HG02610 (cell line): ENCODE measurements around the gene GPR152.

ENCODE experiments used
- ATAC-seq: cut with Tn5 transposase; IDR thresholded peaks from one replicate; pipeline ENCODE4 v1.9.1; 2021; ENCODE audit warnings: mild to moderate bottlenecking, moderate library complexity; ENCODE audit not compliant: unreplicated experiment

The GPR152 gene, protein sequence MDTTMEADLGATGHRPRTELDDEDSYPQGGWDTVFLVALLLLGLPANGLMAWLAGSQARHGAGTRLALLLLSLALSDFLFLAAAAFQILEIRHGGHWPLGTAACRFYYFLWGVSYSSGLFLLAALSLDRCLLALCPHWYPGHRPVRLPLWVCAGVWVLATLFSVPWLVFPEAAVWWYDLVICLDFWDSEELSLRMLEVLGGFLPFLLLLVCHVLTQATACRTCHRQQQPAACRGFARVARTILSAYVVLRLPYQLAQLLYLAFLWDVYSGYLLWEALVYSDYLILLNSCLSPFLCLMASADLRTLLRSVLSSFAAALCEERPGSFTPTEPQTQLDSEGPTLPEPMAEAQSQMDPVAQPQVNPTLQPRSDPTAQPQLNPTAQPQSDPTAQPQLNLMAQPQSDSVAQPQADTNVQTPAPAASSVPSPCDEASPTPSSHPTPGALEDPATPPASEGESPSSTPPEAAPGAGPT

DNA sequence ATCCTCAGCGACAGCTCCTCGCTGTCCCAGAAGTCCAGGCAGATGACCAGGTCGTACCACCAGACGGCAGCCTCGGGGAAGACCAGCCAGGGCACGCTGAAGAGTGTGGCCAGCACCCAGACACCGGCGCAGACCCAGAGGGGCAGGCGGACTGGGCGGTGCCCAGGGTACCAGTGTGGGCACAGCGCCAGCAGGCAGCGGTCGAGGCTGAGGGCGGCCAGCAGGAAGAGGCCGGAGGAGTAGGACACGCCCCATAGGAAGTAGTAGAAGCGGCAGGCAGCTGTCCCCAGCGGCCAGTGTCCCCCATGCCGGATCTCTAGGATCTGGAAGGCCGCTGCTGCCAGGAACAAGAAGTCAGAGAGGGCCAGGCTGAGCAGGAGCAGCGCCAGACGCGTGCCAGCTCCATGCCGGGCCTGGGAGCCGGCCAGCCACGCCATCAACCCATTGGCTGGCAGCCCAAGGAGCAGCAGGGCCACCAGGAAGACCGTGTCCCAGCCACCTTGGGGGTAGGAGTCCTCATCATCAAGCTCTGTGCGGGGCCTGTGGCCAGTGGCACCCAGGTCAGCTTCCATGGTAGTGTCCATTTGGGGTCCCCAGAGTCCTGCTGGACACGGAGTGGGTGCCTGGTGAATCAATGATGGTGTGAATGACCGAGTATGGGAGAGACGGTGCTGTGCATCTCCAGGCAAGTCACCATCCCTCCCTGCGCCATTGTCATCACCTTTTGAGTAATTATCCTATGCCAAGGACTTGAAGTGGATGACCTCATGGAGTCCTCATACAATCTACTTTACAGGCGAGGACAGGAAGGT lies at the start of gene GPR152:
Gene GPR152, minus strand, starts transcription at position 589 of the 812 bp plus-strand sequence. Its CDS starts 5 bp downstream, at position 584.
- ATAC-seq, result no peak

DNA sequence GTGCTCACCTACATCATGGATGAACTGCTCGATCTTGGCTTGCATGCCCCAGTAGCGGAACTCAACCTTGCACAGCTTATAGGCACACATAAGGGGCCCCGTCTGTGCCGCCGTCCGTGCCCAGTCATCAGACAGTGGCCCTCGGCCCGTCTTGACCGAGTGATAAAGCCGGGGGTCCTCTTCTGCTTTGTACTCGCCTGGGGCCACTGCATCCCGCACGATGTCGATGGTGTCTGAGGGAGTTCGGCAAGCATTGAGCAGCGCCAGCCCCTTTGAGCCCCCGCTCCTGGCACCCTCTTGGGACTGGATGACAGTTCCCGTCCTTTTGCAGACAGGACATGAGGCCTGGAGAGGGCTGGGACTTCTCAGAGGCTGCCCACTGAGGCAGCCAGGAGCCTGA lies 49.3 kb upstream of the GPR152 start:
- no peak for ATAC-seq

DNA sequence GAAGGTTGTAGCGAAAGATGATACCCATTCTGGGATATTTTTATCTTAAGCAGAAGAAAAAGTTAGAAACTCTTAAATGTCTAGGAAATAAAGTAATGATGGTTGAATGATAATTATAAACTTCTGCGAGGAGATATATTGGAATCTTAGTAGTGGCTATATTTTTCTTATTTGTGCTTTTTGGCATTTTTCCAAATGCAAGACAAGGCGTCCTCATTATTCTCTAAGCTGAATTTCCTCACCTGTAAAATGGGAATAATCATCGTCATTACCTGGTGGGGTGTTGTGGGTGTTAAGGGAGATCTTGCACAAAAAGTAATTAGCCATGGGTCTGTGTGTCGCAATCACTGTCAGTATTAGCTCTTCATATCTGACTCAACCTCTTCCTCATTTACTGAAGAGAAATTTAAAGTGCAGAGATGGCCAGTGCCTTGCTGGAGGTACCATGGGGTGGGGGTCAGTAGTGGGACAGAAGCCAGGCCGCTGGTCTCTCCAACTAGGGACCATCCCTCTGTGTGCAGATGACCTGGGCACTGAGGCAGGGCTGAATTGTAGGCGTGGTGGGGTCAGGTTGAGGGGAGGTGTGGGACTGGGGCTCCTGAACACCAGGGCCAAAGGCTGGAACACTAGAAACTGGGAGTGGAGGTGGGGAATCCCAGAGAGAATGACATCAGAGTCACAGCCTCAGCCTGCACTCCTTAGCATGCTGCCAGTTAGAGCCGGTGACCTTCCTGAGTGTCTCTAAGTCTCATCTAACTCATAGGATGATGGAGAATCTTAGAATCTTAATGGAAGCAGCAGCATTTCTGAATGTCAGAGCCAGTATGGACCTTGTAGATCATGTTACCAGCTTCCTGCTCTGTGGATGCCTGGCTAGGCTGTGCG lies 48.5 kb upstream of the GPR152 start:
- no peak for ATAC-seq

DNA sequence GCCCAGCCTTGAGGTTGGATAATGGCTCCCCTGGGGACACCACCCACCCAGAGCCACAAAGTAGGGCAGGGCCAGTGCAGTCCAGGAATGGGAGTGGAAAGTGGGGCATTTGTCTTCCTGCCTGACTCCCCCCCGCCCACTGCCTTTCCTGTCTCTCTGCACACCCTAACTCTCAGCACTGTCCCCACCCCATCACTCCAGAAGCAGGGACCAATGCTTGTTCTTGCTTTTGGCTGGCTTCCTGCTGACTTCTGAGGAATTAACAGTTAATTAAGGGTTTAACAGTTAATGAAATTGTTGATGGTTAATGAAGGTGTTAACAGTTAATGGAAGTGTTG lies 47.9 kb upstream of the GPR152 start:
- no peak for ATAC-seq

DNA sequence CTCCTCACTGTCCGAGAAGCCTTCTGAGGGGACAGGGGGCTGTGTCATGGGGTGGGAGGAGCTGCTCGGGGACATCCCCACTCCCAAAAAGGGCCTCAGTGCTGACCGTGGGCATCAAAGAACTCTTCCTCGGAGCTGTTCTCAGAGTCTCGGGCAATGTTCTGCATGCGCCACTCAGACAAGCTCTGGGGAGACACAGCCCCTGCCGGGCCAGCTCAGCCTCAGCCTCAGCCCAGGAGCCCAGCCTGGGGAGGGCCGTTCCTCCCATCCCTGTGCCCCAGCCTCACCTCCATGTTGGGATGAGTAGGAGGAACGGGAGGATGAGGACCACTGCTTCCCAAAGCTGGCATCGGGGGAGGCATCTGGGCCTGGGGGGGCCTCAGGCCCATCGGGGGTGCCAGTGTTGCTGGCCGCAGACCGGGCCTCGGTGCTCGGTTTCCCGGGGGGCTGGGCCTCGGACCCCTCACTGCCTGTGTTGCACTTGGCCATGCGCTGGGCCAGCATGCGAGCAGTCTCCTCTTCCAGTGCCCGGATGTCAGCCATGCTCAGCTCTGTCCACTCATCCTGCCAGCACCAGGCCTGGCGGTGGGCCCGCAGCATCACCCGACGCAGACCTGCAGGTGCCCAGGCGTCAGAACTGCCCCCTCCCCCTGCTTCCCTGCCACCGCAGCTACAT lies 47.4 kb upstream of the GPR152 start:
- ATAC-seq, result no peak

DNA sequence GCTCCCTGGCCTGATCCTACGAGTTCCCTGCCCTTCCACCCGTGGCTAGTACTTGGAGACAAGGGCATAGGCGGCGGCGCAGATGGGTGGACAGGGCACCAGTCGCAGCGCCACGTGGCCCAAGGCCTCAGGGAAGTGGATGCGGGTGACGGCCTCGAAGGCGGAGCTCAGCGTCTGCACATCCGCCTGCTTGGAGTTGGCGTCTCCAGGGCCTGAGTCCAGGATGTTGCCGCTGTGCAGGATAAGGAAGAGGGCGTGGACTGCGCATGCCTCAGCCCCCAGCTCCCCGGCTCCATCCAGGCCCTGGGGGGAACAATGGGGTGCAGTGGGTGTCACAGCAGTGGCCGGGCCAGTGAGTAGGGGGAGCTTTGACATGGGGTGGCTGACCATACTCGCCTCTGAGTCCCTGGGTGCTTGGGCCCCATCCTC lies 46.0 kb upstream of the GPR152 start:
- no peak for ATAC-seq

DNA sequence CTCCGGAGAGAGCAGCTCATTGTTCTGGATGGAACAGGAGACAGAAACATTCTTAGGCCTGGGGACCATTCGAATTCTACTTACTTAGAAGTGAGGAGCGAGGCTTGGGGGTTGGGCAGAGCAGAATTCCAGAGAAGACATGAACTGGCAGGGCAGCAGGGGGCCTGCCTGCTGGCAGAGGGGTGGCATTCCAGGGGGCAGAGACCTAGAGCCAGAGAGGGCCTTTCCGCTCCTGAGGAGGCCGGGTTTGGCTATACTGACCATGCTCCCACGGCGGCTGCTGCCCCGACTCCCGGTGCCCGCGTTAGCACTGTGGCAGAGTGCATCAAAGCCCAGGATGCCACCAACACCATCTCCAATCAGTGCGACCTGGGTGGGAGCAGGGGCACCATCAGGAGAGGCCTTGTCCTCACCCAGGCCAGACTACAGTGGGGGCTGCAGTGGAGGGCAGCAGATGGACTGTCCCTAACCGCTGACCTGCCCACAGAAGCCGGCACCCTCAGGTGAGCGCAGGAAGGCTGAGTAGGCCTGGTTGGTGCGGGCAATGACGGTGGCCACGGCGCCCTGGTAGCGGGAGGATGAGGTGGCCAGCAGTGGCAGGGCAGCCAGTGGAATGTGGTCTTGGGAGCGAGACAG lies 45.2 kb upstream of the GPR152 start:
- no peak for ATAC-seq

DNA sequence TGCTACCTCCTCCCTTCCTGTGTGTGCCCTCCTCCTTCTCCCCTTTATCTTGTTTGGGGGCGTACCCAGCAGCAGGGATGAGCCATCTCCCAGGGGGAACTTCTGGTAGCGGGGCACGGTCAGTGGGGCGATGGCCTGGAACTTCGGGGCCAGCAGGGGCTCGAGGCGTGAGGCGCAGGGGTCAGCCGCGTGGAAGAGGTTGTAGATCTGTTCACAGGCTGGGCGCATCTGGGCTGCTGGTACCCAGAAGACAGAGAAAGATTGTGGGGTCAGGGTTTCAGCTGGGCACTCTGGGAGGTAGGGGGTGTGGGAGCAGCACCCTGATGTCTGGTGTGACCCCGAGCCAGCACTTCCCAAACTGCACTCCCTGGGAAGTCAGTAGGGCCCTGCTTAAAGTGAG lies 43.6 kb upstream of the GPR152 start:
- ATAC-seq, result no peak

DNA sequence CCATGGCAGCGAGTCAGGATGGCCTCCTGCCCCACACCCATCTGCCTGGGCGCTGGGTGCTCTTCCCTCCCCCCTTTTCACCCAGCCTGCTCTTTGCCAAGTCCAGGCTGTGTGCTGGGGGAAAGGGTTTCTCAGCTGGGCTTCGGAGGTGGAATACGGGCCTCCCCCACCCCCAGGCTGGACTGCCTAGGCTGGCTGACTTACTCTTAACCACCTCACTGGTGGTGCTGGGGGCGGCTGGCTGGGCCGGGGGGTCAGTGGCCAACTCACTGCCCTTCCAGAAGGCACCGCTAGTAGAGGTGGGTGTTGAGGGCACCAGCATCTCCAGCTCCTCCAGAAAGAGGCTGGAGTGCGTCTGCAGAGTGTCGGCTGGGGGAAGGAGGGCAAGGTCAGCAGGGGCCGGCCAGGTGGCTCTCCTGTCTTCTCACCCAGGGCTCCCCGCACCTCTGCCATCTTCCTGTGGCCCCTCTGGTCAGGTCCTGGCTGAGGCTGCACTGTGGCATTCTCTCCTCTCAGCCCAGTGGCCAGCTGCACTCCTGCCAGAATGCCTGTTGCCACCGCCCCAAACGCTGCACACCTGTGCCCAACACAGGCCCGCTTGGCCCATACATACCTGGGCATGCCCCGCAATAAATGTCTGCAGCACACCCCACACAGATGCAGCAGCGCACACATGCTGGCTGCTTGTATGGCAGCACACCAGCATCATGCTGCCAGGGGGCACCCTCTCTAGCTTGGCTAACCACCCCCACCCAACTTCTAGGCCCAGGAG lies 42.9 kb upstream of the GPR152 start:
- ATAC-seq, result no peak

DNA sequence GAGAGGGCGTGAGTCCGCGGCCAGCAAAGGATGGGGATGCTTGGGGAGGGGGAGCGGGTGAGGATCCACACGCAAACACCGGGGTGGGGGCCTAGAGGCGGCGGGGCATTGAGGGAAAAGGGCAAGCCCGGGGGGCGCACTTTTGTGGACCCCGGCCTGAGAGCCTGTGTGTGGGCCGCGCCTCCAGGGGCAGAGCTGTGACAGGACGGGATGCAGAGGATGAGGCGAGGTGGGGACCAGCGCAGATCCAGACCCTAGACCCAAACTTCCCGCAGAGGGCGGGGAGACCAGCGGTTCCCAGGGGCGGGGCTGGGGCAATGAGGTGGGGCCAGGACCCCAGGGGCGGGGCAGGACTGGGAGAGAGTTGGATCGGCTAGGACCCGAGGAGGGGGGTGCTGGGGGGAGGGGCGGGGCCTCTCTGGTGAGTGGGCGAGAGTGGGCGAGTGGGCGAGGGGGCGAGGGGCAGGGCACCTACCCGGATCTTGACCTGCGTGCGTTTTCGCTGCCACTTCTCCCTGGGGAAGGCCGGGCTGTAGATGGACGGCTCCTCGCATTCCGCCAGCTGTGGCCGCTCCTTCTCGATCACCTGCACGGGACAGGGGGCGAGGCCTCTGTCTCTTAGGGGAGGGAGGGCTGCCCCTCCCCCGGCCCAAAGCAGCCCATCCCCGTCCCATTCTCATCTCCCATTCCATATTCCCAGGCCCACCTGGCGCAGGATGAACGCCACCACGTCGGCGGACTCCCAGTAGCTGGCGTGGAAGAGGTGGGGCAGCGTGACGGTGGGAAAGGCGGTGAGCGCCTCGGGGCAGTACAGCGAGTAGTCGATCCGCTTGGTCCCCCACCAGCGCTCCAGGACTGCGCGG lies 42.1 kb upstream of the GPR152 start:
- ATAC-seq, result no peak

DNA sequence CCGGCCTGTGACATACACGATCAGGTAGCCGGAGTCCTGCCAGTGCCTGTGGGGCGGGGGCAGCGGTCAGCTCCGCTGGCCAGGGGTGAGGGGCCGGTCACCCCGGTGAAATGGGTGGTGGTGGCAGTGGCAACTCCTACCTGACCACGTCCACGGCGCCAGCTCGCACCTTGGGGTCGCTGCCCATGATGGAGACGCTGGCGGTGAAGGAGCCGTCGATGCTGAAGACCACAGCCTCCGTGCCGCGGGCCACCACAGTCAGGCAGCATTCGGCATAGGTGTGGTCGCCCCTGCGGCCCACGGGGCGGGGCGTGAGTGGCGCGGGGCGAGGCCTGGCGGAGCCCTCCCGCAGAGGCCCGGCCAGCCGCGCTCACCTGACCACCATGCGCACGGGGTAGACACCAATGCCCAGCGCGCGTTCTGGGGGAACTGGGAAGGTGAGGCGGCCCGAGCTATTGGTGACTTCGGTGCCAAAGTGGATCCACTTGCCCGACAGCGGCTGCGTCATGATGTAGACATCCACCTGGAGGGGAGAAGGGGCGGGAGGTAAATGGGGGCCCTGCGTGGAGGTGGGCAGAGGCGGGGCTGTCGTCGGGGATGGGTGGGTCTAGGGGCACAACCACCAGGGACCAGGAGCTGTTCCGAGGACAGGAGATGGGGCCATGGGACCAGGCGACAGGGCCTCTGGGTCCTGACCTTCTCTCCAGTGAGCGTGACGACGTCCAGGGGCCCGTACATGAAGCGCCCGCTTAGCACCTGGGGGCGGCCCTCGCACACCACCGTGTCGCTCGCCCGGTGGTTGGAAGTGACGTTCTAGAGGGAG lies 41.2 kb upstream of the GPR152 start:
- no peak for ATAC-seq

DNA sequence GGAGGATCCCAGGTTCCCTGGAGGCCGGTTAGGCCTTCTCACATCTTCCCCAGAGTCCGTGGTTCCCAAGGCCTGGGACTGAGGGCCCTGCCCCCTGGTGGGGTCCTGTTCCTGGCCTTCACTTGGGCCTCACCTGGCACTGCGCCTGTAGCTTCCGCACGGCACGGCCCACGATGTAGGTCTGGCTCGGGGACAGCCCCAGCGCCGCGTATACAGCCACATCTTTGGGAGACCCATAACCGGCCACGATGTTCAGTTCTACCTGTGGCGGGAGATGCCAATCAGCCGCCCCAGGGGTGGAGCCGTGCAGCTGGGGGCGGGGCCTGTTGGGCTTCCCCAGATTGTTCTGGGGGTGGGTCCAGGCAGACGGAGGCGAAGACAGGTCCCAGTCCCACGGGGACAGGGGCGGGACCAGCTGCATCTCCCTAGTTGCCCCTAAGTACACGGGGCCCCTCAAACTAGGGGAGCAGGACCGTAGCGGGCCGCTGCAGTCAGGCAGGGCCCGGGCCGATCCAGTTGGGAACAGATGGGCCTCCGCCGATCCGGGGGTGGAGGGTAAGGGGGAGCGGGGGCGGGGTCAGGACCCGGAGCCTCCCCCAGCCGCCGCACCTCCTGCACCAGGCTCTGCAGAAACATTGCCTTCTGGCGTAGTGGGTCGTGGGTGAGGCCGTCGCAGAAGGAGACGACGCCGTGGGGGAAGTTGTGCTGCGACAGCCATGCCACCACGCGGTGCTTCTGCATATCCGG lies 40.4 kb upstream of the GPR152 start:
- no peak for ATAC-seq

DNA sequence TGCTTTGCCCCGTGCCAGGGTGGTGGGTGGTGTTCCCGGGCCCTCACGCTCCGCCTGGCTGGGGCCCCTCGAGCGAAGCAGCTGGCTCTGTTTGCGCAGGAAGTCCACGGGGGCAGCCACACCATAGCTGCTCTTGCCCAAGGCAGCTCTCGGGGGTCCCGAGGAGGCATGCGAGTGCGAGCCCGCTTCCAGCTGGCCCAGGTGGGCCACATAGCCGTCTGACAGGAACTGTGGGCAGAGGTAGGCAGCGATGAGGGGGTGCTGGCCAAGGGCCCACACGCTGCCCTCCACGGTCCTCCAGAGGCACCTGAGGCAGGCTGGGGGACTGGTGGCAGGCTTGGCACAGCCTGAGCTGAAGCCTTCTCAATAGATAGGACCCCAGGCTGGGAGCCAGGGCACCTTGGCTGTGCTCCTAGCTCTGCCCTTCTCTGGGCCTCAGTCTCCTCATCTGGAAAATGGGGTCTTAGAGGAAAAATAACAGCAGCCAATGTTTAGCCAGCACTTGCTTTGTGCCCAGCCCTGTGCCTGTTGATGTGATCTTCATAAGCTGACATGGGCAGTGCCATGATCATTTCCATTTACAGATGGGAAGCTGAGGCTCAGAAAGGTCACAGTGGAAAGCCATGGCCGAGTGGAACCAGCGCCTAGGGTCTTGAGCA lies 39.7 kb upstream of the GPR152 start:
- no peak for ATAC-seq

DNA sequence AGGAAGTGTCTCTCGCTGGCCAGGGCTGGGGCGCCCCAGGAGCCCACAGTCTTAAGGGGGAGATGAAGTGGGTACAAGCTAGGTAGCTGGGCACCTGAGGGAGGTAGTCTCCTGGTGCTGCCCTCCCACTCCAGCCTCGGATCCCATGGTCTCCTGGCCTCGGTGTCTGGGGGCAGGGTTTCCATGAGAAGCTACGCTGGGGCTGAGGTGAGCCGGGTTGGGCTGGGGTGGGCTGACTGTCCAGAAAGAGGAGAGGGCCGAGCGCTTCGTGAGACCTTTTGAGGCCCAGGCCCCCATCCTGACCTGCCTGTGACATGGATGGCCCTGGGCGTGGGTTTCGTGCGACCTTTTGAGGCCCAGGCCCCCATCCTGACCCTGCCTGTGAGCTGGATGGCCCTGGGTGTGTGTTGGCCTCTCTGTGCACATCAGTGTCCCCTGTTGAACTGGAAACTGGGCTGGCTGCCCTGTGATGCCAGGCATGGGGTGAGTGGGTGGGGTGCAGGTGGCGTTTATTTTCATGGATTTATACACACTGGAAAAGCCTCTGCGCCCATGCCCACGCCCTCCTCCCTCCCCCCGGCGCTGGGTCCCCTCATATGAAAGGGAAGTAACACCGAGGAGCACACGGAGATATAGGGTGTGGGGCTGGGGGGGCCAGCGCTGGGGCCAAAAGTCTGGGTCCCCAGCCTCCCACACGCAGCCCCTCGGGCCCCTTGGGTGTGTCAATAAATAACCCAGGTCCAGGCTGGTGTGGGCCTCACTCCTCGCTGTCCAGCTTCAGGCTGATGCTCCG lies 38.9 kb upstream of the GPR152 start:
- no peak for ATAC-seq

DNA sequence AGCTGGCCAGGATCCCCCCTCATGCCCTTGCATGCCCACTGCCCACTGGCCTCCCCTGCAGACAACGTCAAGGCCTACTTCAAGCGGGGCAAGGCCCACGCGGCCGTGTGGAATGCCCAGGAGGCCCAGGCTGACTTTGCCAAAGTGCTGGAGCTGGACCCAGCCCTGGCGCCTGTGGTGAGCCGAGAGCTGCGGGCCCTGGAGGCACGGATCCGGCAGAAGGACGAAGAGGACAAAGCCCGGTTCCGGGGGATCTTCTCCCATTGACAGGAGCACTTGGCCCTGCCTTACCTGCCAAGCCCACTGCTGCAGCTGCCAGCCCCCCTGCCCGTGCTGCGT lies 38.2 kb upstream of the GPR152 start:
- ATAC-seq, result no peak
